GM21526 (cell line): ENCODE measurements around the gene STRN3.
A peak's percentile ranks its signal among the peaks of the same experiment; 100 is the strongest.
"Not testable (repeated sequence)": the region's sequence is repeated elsewhere in the genome, so short reads cannot be mapped to it uniquely, and the experiment has no call there.

Experiments
- ATAC-seq: cut with Tn5 transposase; IDR thresholded peaks from one replicate; pipeline ENCODE4 v1.9.1; 2021; ENCODE audit warnings: moderate library complexity; ENCODE audit not compliant: unreplicated experiment, low FRiP score

Gene STRN3, protein sequence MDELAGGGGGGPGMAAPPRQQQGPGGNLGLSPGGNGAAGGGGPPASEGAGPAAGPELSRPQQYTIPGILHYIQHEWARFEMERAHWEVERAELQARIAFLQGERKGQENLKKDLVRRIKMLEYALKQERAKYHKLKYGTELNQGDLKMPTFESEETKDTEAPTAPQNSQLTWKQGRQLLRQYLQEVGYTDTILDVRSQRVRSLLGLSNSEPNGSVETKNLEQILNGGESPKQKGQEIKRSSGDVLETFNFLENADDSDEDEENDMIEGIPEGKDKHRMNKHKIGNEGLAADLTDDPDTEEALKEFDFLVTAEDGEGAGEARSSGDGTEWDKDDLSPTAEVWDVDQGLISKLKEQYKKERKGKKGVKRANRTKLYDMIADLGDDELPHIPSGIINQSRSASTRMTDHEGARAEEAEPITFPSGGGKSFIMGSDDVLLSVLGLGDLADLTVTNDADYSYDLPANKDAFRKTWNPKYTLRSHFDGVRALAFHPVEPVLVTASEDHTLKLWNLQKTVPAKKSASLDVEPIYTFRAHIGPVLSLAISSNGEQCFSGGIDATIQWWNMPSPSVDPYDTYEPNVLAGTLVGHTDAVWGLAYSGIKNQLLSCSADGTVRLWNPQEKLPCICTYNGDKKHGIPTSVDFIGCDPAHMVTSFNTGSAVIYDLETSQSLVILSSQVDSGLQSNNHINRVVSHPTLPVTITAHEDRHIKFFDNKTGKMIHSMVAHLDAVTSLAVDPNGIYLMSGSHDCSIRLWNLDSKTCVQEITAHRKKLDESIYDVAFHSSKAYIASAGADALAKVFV

DNA sequence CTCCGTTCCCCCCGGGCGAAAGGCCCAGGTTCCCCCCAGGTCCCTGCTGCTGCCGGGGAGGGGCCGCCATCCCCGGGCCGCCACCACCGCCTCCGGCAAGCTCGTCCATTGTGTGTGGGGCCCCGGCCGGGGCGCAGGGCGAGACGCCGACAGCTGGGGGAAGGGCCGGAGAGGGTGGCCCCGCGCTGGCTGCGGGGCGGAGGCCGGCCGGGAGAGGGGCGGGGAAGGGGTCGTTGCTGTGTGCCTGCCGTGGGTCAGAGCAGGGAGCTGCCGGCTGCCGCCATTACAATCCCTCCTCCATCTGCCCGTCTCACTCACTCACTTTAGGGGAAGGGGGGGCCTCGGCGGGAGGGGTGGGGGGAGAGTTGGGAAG is at the start of gene STRN3:
Gene STRN3, minus strand, starts transcription at position 303 of the 373 bp plus-strand sequence. Its CDS starts 194 bp downstream, at position 109.
- peak; percentile 22 for ATAC-seq

DNA sequence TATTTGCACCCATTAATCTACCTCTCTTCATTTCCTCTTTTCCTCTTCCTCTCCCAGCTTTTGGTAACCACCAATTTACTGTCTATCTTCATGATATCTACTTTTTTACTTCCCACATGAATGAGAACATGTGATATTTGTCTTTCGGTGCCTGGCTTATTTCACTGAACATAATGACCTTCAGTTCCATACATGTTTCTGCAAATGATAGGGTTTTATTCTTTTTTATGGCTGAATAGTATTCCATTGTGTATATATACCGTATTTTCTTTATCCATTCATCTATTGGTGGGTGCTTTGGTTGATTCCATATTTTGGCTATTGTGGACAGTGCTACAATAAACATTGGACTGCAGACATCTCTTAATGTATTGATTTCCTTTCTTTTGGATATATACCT is 49.0 kb upstream of the STRN3 start:
- ATAC-seq: no peak

DNA sequence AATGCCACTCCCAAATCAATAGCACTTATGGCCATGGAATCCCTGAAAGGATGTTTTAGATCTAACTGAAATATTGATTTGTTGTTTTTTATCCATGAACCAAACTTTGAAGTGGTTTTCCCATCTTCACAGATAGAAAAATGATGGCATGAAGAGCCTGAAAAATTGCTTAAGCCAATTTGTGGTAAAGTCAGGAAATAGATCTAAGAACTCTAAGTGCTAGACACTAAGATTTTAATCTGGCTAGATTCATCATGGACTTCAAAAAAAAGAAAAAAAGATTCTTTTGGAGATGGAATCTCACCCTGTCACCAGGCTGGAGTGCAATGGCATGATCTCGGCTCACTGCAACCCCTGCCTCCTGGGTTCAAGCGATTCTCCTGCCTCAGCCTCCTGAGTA is 45.0 kb upstream of the STRN3 start:
- ATAC-seq: no peak

- ATAC-seq: no peak
Measured at GRCh38 chr14:31070431-31070830, 44.3 kb upstream of the STRN3 start.

- ATAC-seq: no peak
Measured at GRCh38 chr14:31069343-31069742, 43.2 kb upstream of the STRN3 start.

DNA sequence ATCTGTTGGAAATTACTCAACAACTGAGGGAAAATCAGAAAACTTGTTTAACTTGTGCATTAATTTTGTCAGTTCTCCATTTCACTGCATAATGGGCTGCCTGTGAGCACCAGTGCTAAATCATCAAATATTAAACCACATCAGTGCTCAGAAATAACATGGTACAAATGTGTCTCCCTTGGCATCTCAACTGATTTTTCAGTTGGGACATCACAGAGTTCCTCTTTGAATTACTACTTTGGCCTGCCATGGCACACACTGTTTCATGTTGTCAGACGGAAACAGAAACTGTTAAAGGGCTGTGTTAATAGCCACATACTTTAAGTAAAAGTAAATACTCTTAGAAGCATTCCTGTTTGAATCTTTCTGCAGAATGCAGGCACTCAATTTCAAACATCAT is 42.1 kb upstream of the STRN3 start:
- no peak for ATAC-seq

DNA sequence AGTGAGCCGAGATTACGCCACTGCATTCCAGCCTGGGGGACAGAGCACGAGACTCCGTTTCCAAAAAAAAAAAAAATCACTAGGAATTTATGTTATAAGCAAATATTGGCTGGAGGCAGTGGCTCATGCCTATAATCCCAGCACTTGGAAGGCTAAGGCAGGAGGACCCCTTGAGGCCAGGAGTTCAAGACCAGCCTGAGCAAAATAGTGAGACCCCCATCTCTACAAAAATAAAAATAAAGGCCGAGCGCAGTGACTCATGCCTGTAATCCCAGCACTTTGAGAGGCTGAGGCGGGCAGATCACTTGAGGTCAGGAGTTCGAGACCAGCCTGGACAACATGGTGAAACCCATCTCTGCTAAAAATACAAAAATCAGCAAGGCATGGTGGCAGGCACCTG is 36.7 kb upstream of the STRN3 start:
- not testable (repeated sequence) for ATAC-seq

- no peak for ATAC-seq
Measured at GRCh38 chr14:31060253-31060875, 34.2 kb upstream of the STRN3 start.

DNA sequence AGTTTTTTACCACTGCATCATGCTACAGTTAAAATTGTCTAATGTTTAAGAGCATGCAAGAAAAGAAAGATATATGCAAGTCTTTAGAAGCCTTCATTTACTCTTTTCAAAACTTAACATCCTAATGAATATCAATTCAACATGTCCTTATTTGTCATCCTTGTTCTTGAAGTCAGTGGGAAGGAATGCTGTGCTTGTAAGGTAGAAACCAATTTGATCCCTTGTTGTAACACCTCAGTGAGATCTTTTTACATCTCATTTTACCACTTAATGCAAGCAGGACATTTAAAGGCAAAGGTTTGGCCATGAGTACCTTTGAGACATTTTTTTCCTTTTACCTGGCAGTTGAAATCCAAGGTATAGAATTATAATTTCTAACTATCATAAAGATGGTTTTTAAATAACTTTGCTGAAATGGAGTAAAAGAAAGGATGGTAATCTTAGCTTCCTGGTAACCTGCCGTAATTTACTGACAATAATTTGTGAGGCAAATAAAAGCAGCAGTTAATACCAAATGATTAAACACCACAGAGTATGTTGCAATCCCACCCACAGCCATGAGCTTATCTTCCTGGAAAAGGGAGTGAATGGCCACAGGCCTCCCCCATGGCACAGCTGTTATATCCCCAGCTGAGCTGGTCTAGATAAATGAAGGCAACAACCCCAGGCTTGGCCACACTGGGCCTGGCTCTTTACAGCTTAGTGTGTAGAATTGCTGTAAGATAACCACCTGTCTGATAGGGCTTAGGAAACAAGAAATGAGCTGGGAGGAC is 33.2 kb upstream of the STRN3 start:
- no peak for ATAC-seq

DNA sequence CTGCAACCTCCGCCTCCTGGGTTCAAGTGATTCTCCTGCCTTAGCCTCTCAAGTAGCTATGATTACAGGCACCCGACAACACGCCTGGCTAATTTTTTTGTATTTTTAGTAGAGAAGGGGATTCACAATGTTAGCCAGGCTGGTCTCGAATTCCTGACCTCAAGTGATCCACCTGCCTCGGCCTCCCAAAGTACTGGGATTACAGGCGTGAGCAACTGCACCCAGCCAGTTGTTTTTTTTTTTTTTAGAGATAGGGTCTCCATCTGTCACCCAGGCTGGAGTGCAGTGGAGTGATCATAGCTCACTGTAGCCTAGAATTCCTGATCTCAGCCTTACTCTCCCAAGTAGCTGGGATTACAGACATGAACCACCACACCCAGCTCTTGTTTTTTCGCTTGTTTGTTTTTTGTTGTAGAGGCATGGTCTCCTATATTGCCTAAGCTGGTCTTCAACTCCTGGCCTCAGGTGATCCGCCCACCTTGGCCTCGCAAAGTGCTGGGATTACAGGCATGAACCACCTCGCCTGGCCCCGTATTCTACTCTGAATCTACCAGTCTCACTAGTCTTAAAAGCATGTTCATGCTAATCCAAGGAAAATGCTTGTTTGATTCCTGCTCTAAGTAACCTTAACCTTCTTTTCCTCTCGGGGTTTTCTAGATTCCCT is 31.7 kb upstream of the STRN3 start:
- no peak for ATAC-seq

GRCh38 chr14:31057035-31057434 is 30.9 kb upstream of the STRN3 start:
- ATAC-seq: no peak

DNA sequence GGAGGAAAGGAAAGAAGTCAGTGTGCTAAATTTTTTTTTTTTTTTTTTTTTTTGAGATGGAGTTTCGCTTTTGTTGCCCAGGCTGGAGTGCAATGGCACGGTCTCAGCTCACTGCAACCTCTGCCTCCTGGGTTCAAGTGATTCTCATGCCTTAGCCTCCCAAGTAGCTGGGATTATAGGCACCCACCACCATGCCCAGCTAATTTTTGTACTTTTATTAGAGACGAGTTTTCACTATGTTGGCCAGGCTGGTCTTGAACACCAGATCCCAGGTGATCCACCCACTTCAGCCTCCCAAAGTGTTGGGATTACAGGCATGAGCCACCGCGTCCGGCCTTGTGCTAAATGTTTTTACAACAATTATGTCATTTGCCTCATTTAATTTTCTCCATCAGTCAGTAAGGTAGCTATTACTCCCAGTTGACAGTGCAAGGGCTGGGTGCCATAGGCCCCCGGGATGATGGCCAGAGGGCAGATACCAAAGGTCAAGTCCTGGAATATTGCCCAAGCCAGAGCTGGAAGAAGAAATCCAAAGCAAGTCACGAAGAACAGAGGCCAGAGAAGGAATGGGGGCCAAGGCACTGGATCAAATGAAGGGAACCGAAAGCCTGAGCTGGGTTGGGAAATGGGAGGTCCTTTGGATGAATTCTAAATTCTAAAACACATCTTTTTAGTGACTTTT is 26.9 kb upstream of the STRN3 start:
- ATAC-seq: not testable (repeated sequence)

DNA sequence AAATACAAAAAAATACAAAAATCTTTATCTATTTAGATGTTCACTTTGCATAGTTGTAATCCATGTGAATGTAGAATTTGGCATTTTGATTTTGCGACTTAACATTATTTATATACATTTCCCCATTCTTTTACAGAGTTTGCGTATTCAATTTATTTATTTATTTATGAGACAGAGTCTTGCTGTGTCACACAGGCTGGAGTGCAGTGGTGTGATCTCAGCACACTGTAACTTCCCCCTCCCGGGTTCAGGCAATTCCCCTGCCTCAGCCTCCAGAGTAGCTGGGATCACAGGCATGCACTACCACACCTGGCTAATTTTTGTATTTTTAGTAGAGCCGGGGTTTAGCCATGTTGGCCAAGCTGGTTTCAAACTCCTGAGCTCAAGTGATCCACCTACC is 25.3 kb upstream of the STRN3 start:
- ATAC-seq: no peak

GRCh38 chr14:31051023-31051422 is 24.8 kb upstream of the STRN3 start:
- no peak for ATAC-seq

- no peak for ATAC-seq
Measured at GRCh38 chr14:31047503-31047902, 21.3 kb upstream of the STRN3 start.

DNA sequence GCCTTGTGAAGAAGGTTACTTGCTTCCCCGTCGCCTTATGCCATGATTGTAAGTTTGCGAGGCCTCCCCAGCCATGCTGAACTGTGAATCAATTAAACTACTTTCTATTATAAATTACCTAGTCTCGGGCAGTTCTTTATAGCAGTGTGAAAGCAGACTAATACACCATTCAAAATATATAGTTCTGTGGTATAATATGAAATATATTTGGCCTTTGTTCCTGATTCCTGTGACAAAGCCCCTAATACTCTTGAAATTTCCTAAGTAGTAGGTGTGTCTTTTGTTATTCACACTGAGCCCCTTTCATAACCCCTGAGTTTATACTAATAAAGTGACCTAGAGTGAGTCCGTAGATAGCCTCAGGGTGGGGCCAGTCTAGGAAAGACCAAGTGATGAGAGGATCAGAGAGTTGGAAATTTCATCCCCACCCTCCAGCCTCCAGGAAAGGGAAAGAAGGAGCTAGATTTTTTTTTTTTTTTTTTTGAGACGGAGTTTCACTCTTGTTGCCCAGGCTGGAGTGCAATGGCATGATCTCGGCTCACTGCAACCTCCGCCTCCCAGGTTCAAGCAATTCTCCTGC is 19.4 kb upstream of the STRN3 start:
- ATAC-seq: no peak

DNA sequence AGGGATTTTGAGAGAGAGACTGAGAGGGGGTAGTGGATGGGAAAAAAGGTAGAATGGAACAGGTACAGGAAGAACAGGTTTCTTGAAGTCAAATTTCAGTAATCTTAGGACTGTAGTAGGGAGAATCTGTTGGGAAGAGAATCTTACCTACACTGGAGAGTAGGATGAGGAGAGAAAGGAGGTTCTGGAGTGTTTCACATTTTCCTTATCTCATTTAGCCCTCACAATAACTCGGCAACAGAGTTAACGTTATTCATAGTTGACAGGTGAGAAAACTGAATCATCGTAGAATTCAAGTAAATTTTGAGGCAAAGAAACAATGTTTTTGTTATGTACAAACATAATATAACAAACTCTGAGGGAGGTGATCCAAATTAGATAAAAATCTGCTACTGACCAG is 17.2 kb upstream of the STRN3 start:
- no peak for ATAC-seq

GRCh38 chr14:31042893-31043292 is 16.7 kb upstream of the STRN3 start:
- not testable (repeated sequence) for ATAC-seq

GRCh38 chr14:31042300-31042699 is 16.1 kb upstream of the STRN3 start:
- no peak for ATAC-seq
